Liver (tissue), 9 donors: ENCODE measurements around the gene PXYLP1. TPM values are rescaled to one million over a fixed set of nuclear protein-coding genes. Genes with fewer than 3 reads are reported as not detected.

Experiments
- DNase-seq: peaks from one replicate; pipeline ENCODE4 v3.0.0-alpha.2; 2017; ENCODE audit warnings: low spot score
- H3K27ac ChIP-seq, 2 donors: one replicate each; pipeline ENCODE4 v1.7.0; 2013; ENCODE audit warnings: inconsistent platforms in 2 of 2, low read length in 2 of 2, control low read depth in 1 of 2, low read depth in 1 of 2, mild to moderate bottlenecking in 1 of 2
- H3K27me3 ChIP-seq, 4 donors: one replicate each; pipeline versions ENCODE4 v1.6.1 to v1.7.0; 2013; ENCODE audit warnings: low read length in 3 of 4, inconsistent platforms in 1 of 4, mild to moderate bottlenecking in 1 of 4, moderate library complexity in 1 of 4; ENCODE audit not compliant: control insufficient read depth in 4 of 4, insufficient read depth in 4 of 4
- H3K36me3 ChIP-seq, 4 donors: one replicate each; pipeline versions ENCODE4 v1.6.1 to v1.7.0; 2013; ENCODE audit warnings: low read length in 3 of 4, mild to moderate bottlenecking in 3 of 4, low read depth in 1 of 4, moderate library complexity in 1 of 4; ENCODE audit not compliant: control insufficient read depth in 4 of 4, insufficient read depth in 3 of 4
- H3K4me1 ChIP-seq, 4 donors: one replicate each; pipeline versions ENCODE4 v1.6.1 to v1.7.0; 2013; ENCODE audit warnings: low read length in 3 of 4, mild to moderate bottlenecking in 3 of 4, moderate library complexity in 1 of 4; ENCODE audit not compliant: control insufficient read depth in 4 of 4, insufficient read depth in 4 of 4
- H3K4me3 ChIP-seq, 3 donors: one replicate each; pipeline versions ENCODE4 v1.6.1 to v1.7.0; 2013; ENCODE audit warnings: low read length in 3 of 3, control low read depth in 1 of 3, low read depth in 1 of 3, mild to moderate bottlenecking in 1 of 3
- H3K9ac ChIP-seq, 2 donors: one replicate each; pipeline ENCODE4 v1.7.0; 2013; ENCODE audit warnings: low read length in 2 of 2, mild to moderate bottlenecking in 2 of 2, moderate library complexity in 2 of 2, control low read depth in 1 of 2, low read depth in 1 of 2
- H3K9me3 ChIP-seq, 4 donors: one replicate each; pipeline versions ENCODE4 v1.6.1 to v1.7.0; 2013; ENCODE audit warnings: low read length in 3 of 4; ENCODE audit not compliant: control insufficient read depth in 4 of 4
- ATF3 ChIP-seq: IDR thresholded peaks from 2 replicates; pipeline ENCODE4 v1.6.1; 2016; ENCODE audit warnings: antibody characterized with exemption
- CTCF ChIP-seq: fragments of 150-350 bp; IDR thresholded peaks from 2 replicates; pipeline ENCODE4 v1.5.1; 2017; ENCODE audit warnings: improper control_type of control experiment, low read depth, low read length; ENCODE audit not compliant: missing input control
- EGR1 ChIP-seq, 2 donors: IDR thresholded peaks; 2 replicates each; pipeline ENCODE4 v1.6.1; 2016 to 2018; ENCODE audit warnings: antibody characterized with exemption in 2 of 2, low read depth in 2 of 2
- FOXA1 ChIP-seq: IDR thresholded peaks from 2 replicates; pipeline ENCODE4 v1.6.1; 2016; ENCODE audit warnings: antibody characterized with exemption
- FOXA2 ChIP-seq: IDR thresholded peaks from 2 replicates; pipeline ENCODE4 v1.6.1; 2016; ENCODE audit warnings: antibody characterized with exemption
- GABPA ChIP-seq, 2 donors: IDR thresholded peaks in 1 of 2; conservative IDR thresholded peaks in 1 of 2; 2 replicates each; pipeline ENCODE4 v1.6.1; 2016; ENCODE audit warnings: antibody characterized with exemption in 2 of 2, mild to moderate bottlenecking in 1 of 2, moderate library complexity in 1 of 2
- HNF4A ChIP-seq, 2 donors: conservative IDR thresholded peaks; 2 replicates each; pipeline ENCODE4 v1.6.1; 2016; ENCODE audit warnings: antibody characterized with exemption in 2 of 2, mild to moderate bottlenecking in 2 of 2
- HNF4G ChIP-seq: IDR thresholded peaks from 2 replicates; pipeline ENCODE4 v1.6.1; 2016; ENCODE audit warnings: antibody characterized with exemption
- JUND ChIP-seq, 2 donors: IDR thresholded peaks; 2 replicates each; pipeline ENCODE4 v1.6.1; 2016; ENCODE audit warnings: antibody characterized with exemption in 2 of 2
- MAX ChIP-seq: IDR thresholded peaks from 2 replicates; pipeline ENCODE4 v1.6.1; 2016; ENCODE audit warnings: antibody characterized with exemption
- NR2F2 ChIP-seq: IDR thresholded peaks from 2 replicates; pipeline ENCODE4 v1.6.1; 2016; ENCODE audit warnings: antibody characterized with exemption
- RAD21 ChIP-seq, 2 donors: IDR thresholded peaks; 2 replicates each; pipeline ENCODE4 v1.6.1; 2016; ENCODE audit warnings: antibody characterized with exemption in 2 of 2, mild to moderate bottlenecking in 2 of 2
- REST ChIP-seq: IDR thresholded peaks from 2 replicates; pipeline ENCODE4 v1.6.1; 2016; ENCODE audit warnings: antibody characterized with exemption, mild to moderate bottlenecking
- RXRA ChIP-seq, 2 donors: IDR thresholded peaks; 2 replicates each; pipeline ENCODE4 v1.6.1; 2017 to 2018; ENCODE audit warnings: antibody characterized with exemption in 2 of 2, mild to moderate bottlenecking in 1 of 2
- SP1 ChIP-seq: IDR thresholded peaks from 2 replicates; pipeline ENCODE4 v1.6.1; 2018; ENCODE audit warnings: antibody characterized with exemption, mild to moderate bottlenecking
- TAF1 ChIP-seq: conservative IDR thresholded peaks from 2 replicates; pipeline ENCODE4 v1.6.1; 2016; ENCODE audit warnings: antibody characterized with exemption, mild to moderate bottlenecking
- YY1 ChIP-seq: IDR thresholded peaks from 2 replicates; pipeline ENCODE4 v1.6.1; 2016; ENCODE audit warnings: antibody characterized with exemption, mild to moderate bottlenecking
- ZBTB33 ChIP-seq: IDR thresholded peaks from 2 replicates; pipeline ENCODE4 v1.6.1; 2016; ENCODE audit warnings: antibody characterized with exemption
- WGBS: extraction: QIAGEN DNeasy Blood & Tissue Kit; methylation state at CpG from one replicate; pipeline ENCODE4 v1.1.7; 2013; 5-methylcytosine and 5-hydroxymethylcytosine counted together
- polyA plus RNA-seq, 2 donors: library from polyadenylated mRNA; stranded (reverse) in 1 of 2; unstranded in 1 of 2; fragments of 200-250 nt in 1 of 2; fragments of >200 nt in 1 of 2; fragmentation: Nextera tagmentation in 1 of 2; extraction: Ambion mirVana in 1 of 2; gene quantifications; one replicate each; pipeline versions ENCODE4 v1.2.1 to v1.2.3, GENCODE V29; 2013 to 2015
- total RNA-seq, 2 donors: library from RNA; depleted of rRNA; stranded (reverse); fragments of >200 nt; gene quantifications; one replicate each; pipeline ENCODE4 v1.2.3, GENCODE V29; 2014
- donor health status: healthy.
- donor health status: healthy.
- donor health status: healthy.
- donor health status: healthy.
- donor health status: healthy.

The PXYLP1 gene
- total and polyA plus RNA-seq, 4 donors: 1.1 to 5.3 (median 3.1) TPM

- no peak for DNase-seq
- H3K4me3 ChIP-seq: no peak overlapping the region
- no peaks in the 10 kb centered on the region for H3K27me3 ChIP-seq
- no peaks in the 10 kb centered on the region for H3K9me3 ChIP-seq
- no peaks in the 10 kb centered on the region for H3K36me3 ChIP-seq
- H3K27ac ChIP-seq: no peak overlapping the region
- TF ChIP-seq FOXA1 (no peak), MAX (no peak), RAD21 (IDR thresholded peaks at IDR 0.05) (no peak), HNF4G (no peak), REST (no peak), TAF1 (no peak), JUND (IDR thresholded peaks at IDR 0.05) (no peak), GABPA (IDR thresholded peaks at IDR 0.05 in 1 of 2, conservative IDR thresholded peaks at IDR 0.05 in 1 of 2) (no peak), FOXA2 (no peak), SP1 (no peak), RXRA (IDR thresholded peaks at IDR 0.05) (no peak), ATF3 (no peak), NR2F2 (no peak), ZBTB33 (no peak), EGR1 (IDR thresholded peaks at IDR 0.05; ENCODE audit: low read depth in 2 of 2) (no peak), HNF4A (conservative IDR thresholded peaks at IDR 0.05) (no peak), YY1 (no peak), CTCF (no peak)
- no peak overlapping the region for H3K9ac ChIP-seq
- 93% methylated on average over 1 of the region's 1 CpG for WGBS
- H3K4me1 ChIP-seq: peaks cover under 1 to 10% (median 10%) of the 10 kb centered on the region in 4 donors
Measured at GRCh38 chr3:141240286-141240685, 8.7 kb downstream of the PXYLP1 start.
